Fibroblast of the aortic adventitia (primary cell): ENCODE data around the gene NEK2. TPM values are rescaled to one million over a fixed set of nuclear protein-coding genes. Genes with fewer than 3 reads are reported as not detected.
"Not testable (repeated sequence)": the region's sequence is repeated elsewhere in the genome, so short reads cannot be mapped to it uniquely, and the experiment has no call there.

Source experiments
- DNase-seq: peaks from one replicate; pipeline ENCODE4 v3.0.0-alpha.2; 2010; ENCODE audit warnings: low read depth
- H3K4me3 ChIP-seq: 2 replicates; pipeline ENCODE4 v1.5.1; 2011; ENCODE audit warnings: low read depth, mild to moderate bottlenecking, control low read depth, low read length, moderate library complexity
- total RNA-seq: library from RNA; depleted of rRNA; stranded (reverse); fragments of >200 nt; gene quantifications from 2 replicates; pipeline ENCODE4 v1.2.3, GENCODE V29; 2012; ENCODE audit warnings: low replicate concordance
- TF ChIP-seq, protein P1 (sequence below): IDR thresholded peaks from 2 replicates; pipeline ENCODE4 v1.5.1; 2011; ENCODE audit warnings: mild to moderate bottlenecking, low read length, control low read depth, inconsistent platforms; ENCODE audit not compliant: insufficient read depth

NEK2 gene
- total RNA-seq, 1 donor = 12.4 TPM

DNA sequence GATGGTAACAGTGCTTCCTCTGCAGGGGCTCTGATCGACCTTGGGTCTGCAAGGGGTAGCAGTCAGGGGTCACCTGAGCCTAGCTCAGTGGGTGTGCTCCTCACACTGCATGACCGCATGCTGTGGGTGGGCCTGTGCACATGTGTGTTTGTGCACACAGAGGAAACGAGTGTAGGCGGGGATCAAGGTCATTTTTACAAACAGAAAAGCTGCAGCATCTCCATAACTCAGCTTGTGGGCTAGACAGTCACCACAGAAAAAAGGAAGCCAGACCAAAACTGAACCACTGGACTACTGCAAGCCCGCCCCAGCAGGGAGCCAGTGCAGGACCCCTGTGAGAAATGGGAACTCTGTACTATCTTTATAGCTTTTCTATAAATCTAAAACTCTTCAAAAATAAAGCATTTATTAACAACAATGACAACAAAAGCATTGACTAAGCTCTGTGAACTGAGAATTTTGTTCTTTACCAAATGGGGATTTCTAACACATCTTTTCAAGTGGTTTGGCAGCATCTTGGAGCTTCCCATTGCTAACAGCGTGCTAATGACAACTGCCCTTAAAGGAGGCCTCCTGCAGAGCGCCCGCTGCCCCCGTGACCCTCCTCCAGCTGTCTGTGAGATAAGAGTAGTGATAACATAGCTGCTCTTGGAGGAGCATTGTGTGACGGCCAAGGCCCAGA, 19.9 kb upstream of the NEK2 start:
- DNase-seq = no peak
- H3K4me3 ChIP-seq = no peak overlapping the region
- TF ChIP-seq, protein P1, sequence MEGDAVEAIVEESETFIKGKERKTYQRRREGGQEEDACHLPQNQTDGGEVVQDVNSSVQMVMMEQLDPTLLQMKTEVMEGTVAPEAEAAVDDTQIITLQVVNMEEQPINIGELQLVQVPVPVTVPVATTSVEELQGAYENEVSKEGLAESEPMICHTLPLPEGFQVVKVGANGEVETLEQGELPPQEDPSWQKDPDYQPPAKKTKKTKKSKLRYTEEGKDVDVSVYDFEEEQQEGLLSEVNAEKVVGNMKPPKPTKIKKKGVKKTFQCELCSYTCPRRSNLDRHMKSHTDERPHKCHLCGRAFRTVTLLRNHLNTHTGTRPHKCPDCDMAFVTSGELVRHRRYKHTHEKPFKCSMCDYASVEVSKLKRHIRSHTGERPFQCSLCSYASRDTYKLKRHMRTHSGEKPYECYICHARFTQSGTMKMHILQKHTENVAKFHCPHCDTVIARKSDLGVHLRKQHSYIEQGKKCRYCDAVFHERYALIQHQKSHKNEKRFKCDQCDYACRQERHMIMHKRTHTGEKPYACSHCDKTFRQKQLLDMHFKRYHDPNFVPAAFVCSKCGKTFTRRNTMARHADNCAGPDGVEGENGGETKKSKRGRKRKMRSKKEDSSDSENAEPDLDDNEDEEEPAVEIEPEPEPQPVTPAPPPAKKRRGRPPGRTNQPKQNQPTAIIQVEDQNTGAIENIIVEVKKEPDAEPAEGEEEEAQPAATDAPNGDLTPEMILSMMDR = no peak

DNA sequence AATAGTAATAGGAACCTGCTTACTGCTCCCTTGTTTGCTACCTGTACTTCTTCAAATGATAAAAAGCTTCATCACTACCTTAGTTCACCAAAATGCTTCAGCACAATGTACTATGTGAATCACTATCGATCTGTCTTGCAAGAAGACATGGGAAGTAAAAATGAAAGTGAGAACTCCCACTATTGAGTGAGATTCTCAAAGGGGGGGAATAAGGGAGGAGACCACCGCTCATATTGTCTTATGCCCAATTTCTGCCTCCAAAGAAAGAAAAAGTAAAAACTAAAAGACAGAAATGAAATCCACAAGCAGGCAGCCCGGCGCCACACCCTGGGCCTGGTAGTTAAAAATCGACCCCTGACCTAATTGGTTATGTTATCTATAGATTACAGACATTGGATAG, 18.5 kb upstream of the NEK2 start:
- not testable (repeated sequence) for DNase-seq, H3K4me3 ChIP-seq

DNA sequence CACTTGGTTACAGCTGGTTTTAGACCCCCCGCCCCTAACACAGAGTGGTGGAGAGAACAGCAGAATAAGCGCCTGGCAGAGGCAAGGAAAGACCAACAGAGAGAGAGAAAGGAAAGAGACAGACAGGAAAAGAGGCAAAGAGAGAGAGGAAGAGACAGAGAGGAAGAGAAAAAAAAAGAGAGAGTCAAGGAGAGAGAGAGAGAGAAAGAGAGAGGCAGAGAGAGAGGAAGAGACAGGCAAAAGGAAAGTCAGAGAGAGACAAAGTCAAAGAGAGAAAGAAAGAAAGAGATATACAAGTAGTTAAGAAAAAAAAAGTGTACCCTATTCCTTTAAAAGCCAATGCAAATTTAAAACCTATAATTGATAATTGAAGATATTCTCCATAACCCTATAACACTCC, 13.0 kb upstream of the NEK2 start:
- no peak overlapping the region for H3K4me3 ChIP-seq
- DNase-seq = no peak
- TF ChIP-seq, protein P1 = no peak

DNA sequence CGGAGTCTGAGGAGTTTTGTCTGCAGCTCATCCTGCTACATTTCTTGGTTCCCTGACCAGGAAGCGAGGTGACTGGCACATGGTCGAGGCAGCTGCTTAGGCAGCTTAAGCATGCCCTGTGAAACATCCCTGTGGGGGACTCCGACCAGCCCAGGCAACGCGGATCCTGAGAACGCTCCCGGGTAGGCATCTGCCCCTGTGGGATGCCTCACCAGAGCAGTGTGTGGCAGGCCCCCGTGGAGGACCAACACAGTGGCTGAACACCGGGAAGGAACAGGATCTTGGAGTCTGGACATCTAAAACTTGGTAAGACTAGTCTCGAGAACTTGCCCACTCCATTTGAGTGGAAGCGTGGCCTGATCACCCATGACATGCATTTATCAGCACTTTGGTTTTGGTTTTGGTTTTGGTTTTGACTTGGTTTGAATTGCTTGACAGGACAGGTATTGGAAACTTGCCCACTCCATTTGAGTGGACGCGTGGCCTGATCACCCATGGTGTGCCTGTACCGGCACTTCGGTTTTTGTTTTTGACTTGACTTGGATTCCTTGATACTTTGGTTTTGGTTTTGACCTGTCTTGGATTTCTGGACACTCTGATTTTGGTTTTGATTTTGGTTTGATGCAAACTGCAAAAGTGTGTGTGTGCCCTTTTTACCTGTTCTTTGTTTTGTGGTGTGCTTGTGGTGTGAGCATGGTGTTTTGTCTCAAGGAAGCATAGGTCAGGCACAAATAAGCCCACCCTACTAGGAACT, 12.2 kb upstream of the NEK2 start:
- no peak for DNase-seq
- TF ChIP-seq, protein P1 = no peak
- no peak overlapping the region for H3K4me3 ChIP-seq

DNA sequence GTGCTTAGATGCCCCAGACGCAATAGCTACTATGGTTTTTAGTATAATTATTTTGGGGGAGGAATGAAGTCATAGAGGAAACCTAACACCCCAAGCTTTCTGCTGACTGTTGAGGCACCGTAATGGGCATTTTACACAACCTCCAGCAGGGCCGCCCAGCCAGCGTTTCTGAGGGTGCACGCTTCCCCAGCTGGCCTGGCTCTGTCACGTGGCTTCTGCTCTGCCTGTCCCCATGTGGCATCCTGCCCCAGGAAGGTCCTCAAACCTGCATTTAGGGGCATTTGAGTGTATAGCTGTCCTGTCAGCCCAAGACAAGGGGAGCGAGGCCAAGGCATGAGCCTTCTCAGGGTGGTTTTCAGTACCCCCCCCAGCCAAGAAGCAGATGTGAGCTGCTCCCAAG, 10.4 kb upstream of the NEK2 start:
- TF ChIP-seq, protein P1 = no peak
- H3K4me3 ChIP-seq = no peak overlapping the region
- no peak for DNase-seq

DNA sequence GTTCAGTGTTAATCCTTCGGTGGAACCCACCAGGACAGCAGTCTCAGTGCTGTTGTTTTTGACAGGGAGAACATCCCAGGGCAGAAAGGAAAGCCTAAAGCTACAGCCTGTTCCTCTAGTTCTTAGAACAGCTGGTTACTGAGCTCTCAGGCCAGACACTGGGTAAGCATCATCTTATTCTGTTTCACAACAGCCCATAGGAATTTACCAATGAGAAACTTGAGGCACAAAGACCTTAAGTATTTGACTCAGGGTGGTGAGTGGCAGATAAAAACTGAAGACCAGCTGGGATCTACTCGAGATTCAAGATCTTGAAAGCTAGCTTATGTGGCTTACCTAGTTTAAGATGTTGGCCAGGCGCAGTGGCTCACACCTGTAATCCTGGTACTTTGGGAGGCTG, 9.4 kb upstream of the NEK2 start:
- H3K4me3 ChIP-seq = no peak overlapping the region
- peak; percentile 9 for DNase-seq
- TF ChIP-seq, protein P1 = no peak

DNA sequence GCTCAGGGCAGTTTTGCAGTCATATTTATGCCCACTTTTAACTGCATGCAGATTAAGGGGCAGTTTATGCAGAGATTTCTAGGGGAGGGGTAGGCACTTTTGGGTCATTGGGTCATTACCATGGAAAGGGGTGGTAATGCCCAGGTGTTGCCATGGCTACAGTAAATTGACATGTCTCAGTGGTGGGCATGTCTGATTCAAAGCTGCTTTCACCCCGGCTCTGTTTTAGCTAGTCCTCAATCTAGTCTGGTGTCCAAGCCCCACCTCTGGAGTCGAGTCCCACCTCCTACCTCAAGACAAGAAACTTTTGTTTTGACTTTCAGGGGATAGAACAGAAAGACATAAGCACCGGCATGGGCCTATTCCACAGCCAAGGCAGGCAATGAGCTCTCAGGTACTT, 8.9 kb upstream of the NEK2 start:
- TF ChIP-seq, protein P1 = no peak
- H3K4me3 ChIP-seq = no peak overlapping the region
- DNase-seq = no peak
